Caco-2 (cell line): ENCODE results near the gene EXOC7. TPM values are rescaled to one million over a fixed set of nuclear protein-coding genes. Genes with fewer than 3 reads are reported as not detected.
A peak's percentile ranks its signal among the peaks of the same experiment; 100 is the strongest.

Experiments
- Bru-seq: library from RNA; stranded (reverse); fragments of 400-500 nt; gene quantifications from one replicate; lab custom pipeline; 2021; lab: Mats Ljungman, UMichigan
- BruChase-seq, 2 experiments: library from RNA; stranded (reverse); fragments of 400-500 nt; gene quantifications; one replicate each; lab custom pipeline; 2021; lab: Mats Ljungman, UMichigan
- BruUV-seq: library from RNA; stranded (reverse); fragments of 400-500 nt; replicated peaks from 2 replicates; lab custom pipeline; 2021; lab: Mats Ljungman, UMichigan
- CTCF ChIA-PET: fragments of 300-600 bp; sonication (Branson Sonifier 250); formaldehyde crosslinking; loops from one replicate; lab custom pipeline; 2022; ENCODE audit warnings: antibody characterized with exemption; lab: Charles Lee
- POLR2A ChIA-PET: fragments of 300-600 bp; sonication (Branson Sonifier 250); formaldehyde crosslinking; loops from one replicate; lab custom pipeline; 2022; ENCODE audit warnings: antibody characterized with exemption; lab: Charles Lee
- DNase-seq, 2 experiments: peaks; one replicate each; pipeline versions ENCODE4 v3.0.0 to v3.0.0-alpha.2; 2020 to 2022
- H3K27me3 ChIP-seq: replicated peaks from 2 replicates; pipeline ENCODE4 v1.6.0; 2011; ENCODE audit warnings: low read length; ENCODE audit not compliant: control insufficient read depth, insufficient read depth
- H3K36me3 ChIP-seq: 2 replicates; pipeline ENCODE4 v1.5.1; 2011; ENCODE audit warnings: low read length; ENCODE audit not compliant: control insufficient read depth, insufficient read depth
- H3K4me1 ChIP-seq: fragments of 250-450 bp; sonication (Bioruptor Pico); 2 replicates; pipeline ENCODE4 v1.5.1; 2020; ENCODE audit warnings: mild to moderate bottlenecking
- H3K4me3 ChIP-seq: 2 replicates; pipeline ENCODE4 v1.5.1; 2011; ENCODE audit warnings: low read depth, mild to moderate bottlenecking, control low read depth, low read length
- H3K9me3 ChIP-seq: fragments of 250-450 bp; sonication (Bioruptor Pico); 2 replicates; pipeline ENCODE4 v1.5.1; 2020; ENCODE audit warnings: mild to moderate bottlenecking, moderate library complexity
- H3K27ac Mint-ChIP-seq: one replicate; pipeline ENCODE4 v1.8.0; 2022; ENCODE audit warnings: mixed read lengths; ENCODE audit not compliant: unreplicated experiment
- H3K27me3 Mint-ChIP-seq: one replicate; pipeline ENCODE4 v1.8.0; 2022; ENCODE audit warnings: mixed read lengths; ENCODE audit not compliant: insufficient read depth, unreplicated experiment
- H3K36me3 Mint-ChIP-seq: one replicate; pipeline ENCODE4 v1.8.0; 2022; ENCODE audit warnings: mild to moderate bottlenecking, mixed read lengths; ENCODE audit not compliant: insufficient read depth, unreplicated experiment
- H3K4me1 Mint-ChIP-seq: one replicate; pipeline ENCODE4 v1.8.0; 2022; ENCODE audit warnings: low read depth, mixed read lengths; ENCODE audit not compliant: unreplicated experiment
- H3K4me3 Mint-ChIP-seq: one replicate; pipeline ENCODE4 v1.8.0; 2022; ENCODE audit warnings: mild to moderate bottlenecking, moderate library complexity, mixed read lengths; ENCODE audit not compliant: unreplicated experiment
- H3K9me3 Mint-ChIP-seq: one replicate; pipeline ENCODE4 v1.8.0; 2022; ENCODE audit warnings: mixed read lengths; ENCODE audit not compliant: unreplicated experiment
- CTCF ChIP-seq, 2 experiments: fragments of 200-600 bp in 1 of 2; IDR thresholded peaks; 1 replicate in 1 of 2; 2 replicates in 1 of 2; pipeline versions ENCODE4 v1.5.1 to v1.8.0; 2011 to 2022; ENCODE audit warnings: antibody characterized with exemption in 1 of 2, control low read depth in 1 of 2, inconsistent platforms in 1 of 2, low read depth in 1 of 2, low read length in 1 of 2, mild to moderate bottlenecking in 1 of 2, moderate library complexity in 1 of 2; ENCODE audit not compliant: insufficient read depth in 1 of 2, severe bottlenecking in 1 of 2, unreplicated experiment in 1 of 2
- intact Hi-C: fragments of 100-400 bp; cut with micrococcal nuclease; formaldehyde crosslinking; loops from one replicate; pipeline ENCODE4 v1.10.0; 2022; ENCODE audit not compliant: unreplicated experiment
- long read RNA-seq: library from polyadenylated mRNA; stranded (forward); transcript quantifications from one replicate; pipeline ENCODE4 v2.0.0, GENCODE V29; 2022
- total RNA-seq: library from RNA; stranded (reverse); gene quantifications from 2 replicates; pipeline ENCODE4 v1.2.3, GENCODE V29; 2022

Gene EXOC7
- total RNA-seq (205 TPM in 2 replicates), Bru-seq, nascent RNA (percentile 79 among the genes with signal in this experiment), BruChase-seq, experiment 1, labeled RNA remaining after a 2-hour chase (percentile 83 among the genes with signal in this experiment), BruChase-seq, experiment 2, labeled RNA remaining after a 6-hour chase (percentile 92 among the genes with signal in this experiment)
- long read RNA-seq, full-length matches to known transcripts: 148 of 251 reads
- long read RNA-seq, partial matches to known transcripts: 19 of 251 reads
- long read RNA-seq, other reads (novel, unspliced or antisense): 84 of 251 reads

GRCh38 chr17:76103274-76104139, at the start of gene EXOC7:
Gene EXOC7 (minus strand): TSS chr17:76103787. CDS start chr17:76103692, 95 bp downstream.
- Histone ChIP-seq H3K4me3 (peak within 1 kb of the TSS; percentile 82), H3K27me3 (no peaks in the 10 kb centered on the region), H3K36me3 (no peaks in the 10 kb centered on the region), H3K9me3 (no peaks in the 10 kb centered on the region), H3K4me1 (peaks cover 28% of the 10 kb centered on the region)
- intact Hi-C loops: loop anchor here (2.0 to 10.0 kb wide), 2 partner anchors 43 to 161 kb away; partner anchors contain the start of gene UBALD2
- Mint-ChIP-seq H3K36me3 (peaks cover 44% of the 10 kb centered on the region), H3K27ac (peak within 1 kb of the TSS; percentile 91), H3K27me3 (no peaks in the 10 kb centered on the region), H3K9me3 (no peaks in the 10 kb centered on the region), H3K4me3 (peak within 1 kb of the TSS; percentile 92), H3K4me1 (peaks cover 9% of the 10 kb centered on the region)
- no TSS peak for BruUV-seq
- no peak for TF ChIP-seq CTCF (IDR thresholded peaks at IDR 0.05; ENCODE audit: insufficient read depth in 1 of 2, low read depth in 1 of 2, low read length in 1 of 2, severe bottlenecking in 1 of 2, unreplicated experiment in 1 of 2)
- DNase-seq: peak; percentile 92 to 96
- ChIA-PET CTCF (interaction anchor here (1.4 to 2.5 kb wide), 3 partner anchors 29 to 78 kb away, joined by 7 to 17 read pairs (median 15); no protein-coding TSS in a partner anchor), POLR2A (interaction anchor here (0.5 to 2.0 kb wide), 5 partner anchors 14 to 144 kb away, joined by 3 to 8 read pairs (median 4); no protein-coding TSS in a partner anchor)

GRCh38 chr17:76153202-76153601, 49.6 kb upstream of the EXOC7 start:
- no peak for DNase-seq
- TF ChIP-seq CTCF (IDR thresholded peaks at IDR 0.05; ENCODE audit: insufficient read depth in 1 of 2, low read depth in 1 of 2, low read length in 1 of 2, severe bottlenecking in 1 of 2, unreplicated experiment in 1 of 2): no peak
- intact Hi-C loops: loop anchor here (2.0 kb wide), 1 partner anchor 138 kb away; no protein-coding TSS in a partner anchor
- no peaks in the 10 kb centered on the region for H3K9me3 Mint-ChIP-seq
- no TSS peak for BruUV-seq
- ChIA-PET POLR2A (interaction anchor here (0.6 kb wide), 1 partner anchor 14 kb away, joined by 3 read pairs; no protein-coding TSS in a partner anchor), CTCF (interaction anchor here (0.9 to 1.8 kb wide), 12 partner anchors 10 to 139 kb away, joined by 3 to 13 read pairs (median 4); partner anchors contain the start of gene SRP68)
- no peaks in the 10 kb centered on the region for H3K27me3 Mint-ChIP-seq
- Histone ChIP-seq H3K27me3 (no peaks in the 10 kb centered on the region), H3K4me1 (no peaks in the 10 kb centered on the region), H3K36me3 (no peaks in the 10 kb centered on the region; the same call in none of the 2 replicates), H3K4me3 (no peak overlapping the region), H3K9me3 (no peaks in the 10 kb centered on the region)
- H3K36me3 Mint-ChIP-seq: peaks cover 10% of the 10 kb centered on the region
- no peak overlapping the region for H3K27ac Mint-ChIP-seq
- no peak overlapping the region for H3K4me3 Mint-ChIP-seq
- H3K4me1 Mint-ChIP-seq: no peaks in the 10 kb centered on the region
